Activated CD8-positive, alpha-beta T cell treated with anti-CD3 and anti-CD28 coated beads for 36 hours (primary cell): ENCODE data around the gene PCLAF. TPM values are rescaled to one million over a fixed set of nuclear protein-coding genes. Genes with fewer than 3 reads are reported as not detected.

Experiments
- ATAC-seq: fragments of 200-7000 bp; cut with Tn5 transposase; one replicate; pipeline ENCODE4 v1.10.0; 2021; ENCODE audit warnings: mild to moderate bottlenecking, moderate library complexity
- CTCF ChIA-PET: fragments of 350-600 bp; sonication (Branson Sonifier 250); formaldehyde crosslinking; loops from one replicate; lab custom pipeline; 2021; ENCODE audit warnings: antibody characterized with exemption; lab: Charles Lee
- POLR2A ChIA-PET: fragments of 350-600 bp; sonication (Branson Sonifier 250); formaldehyde crosslinking; loops from one replicate; lab custom pipeline; 2021; ENCODE audit warnings: antibody characterized with exemption; lab: Charles Lee
- DNase-seq: peaks from one replicate; pipeline ENCODE4 v3.0.0-alpha.2; 2020
- H3K27ac Mint-ChIP-seq: one replicate; pipeline ENCODE4 v1.8.0; 2021; ENCODE audit warnings: mild to moderate bottlenecking, mixed read lengths
- H3K27me3 Mint-ChIP-seq: one replicate; pipeline ENCODE4 v1.8.0; 2021; ENCODE audit warnings: mixed read lengths
- H3K36me3 Mint-ChIP-seq: one replicate; pipeline ENCODE4 v1.8.0; 2021; ENCODE audit warnings: low read depth, mixed read lengths
- H3K4me1 Mint-ChIP-seq: one replicate; pipeline ENCODE4 v1.8.0; 2021; ENCODE audit warnings: low read depth, mixed read lengths
- H3K4me3 Mint-ChIP-seq: one replicate; pipeline ENCODE4 v1.8.0; 2021; ENCODE audit warnings: mild to moderate bottlenecking, moderate library complexity, mixed read lengths
- H3K9me3 Mint-ChIP-seq: one replicate; pipeline ENCODE4 v1.8.0; 2021; ENCODE audit warnings: mixed read lengths
- intact Hi-C: fragments of 100-400 bp; cut with micrococcal nuclease; formaldehyde crosslinking; loops from one replicate; pipeline ENCODE4 v1.10.0; 2022
- total RNA-seq, 2 experiments: library from RNA; stranded (reverse); gene quantifications; one replicate each; pipeline ENCODE4 v1.2.3, GENCODE V29; 2021
- TF ChIP-seq, protein P1 (sequence below): fragments of 200-600 bp; IDR thresholded peaks from one replicate; pipeline ENCODE4 v1.8.0; 2022; ENCODE audit warnings: antibody characterized with exemption, mild to moderate bottlenecking

PCLAF gene
- total RNA-seq, 2 experiments from 2014 or later = 109 to 135 TPM

DNA sequence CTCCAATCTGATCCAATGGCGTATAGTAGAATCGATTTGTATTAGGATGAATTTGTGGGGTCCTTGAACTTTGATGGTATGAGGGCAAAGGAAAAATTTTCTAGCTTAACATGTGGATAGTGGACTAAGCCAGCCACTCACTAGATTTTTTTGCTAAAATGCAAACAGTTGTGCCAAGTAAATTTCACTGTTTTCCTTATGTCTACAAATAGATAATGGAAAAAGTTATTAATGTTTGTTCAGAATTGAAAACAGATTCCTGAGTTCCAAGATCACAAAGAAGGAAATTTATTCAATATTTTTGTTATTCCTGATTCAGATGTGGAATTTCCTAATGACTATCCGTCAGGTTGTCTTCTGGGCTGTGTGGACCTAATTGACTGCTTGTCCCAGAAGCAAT, 44.0 kb upstream of the PCLAF start:
- ChIA-PET POLR2A (interaction anchor here (0.8 kb wide), 1 partner anchor 196 kb away, joined by 3 read pairs; no protein-coding TSS in a partner anchor), CTCF (interaction anchor here (1.2 to 1.4 kb wide), 2 partner anchors 226 to 228 kb away, joined by 3 to 5 read pairs; no protein-coding TSS in a partner anchor)
- Mint-ChIP-seq H3K4me3 (no peak overlapping the region), H3K9me3 (no peaks in the 10 kb centered on the region), H3K36me3 (peaks cover 15% of the 10 kb centered on the region), H3K27ac (no peak overlapping the region), H3K4me1 (peaks cover 30% of the 10 kb centered on the region), H3K27me3 (no peaks in the 10 kb centered on the region)
- intact Hi-C loops = no loop called here
- ATAC-seq = no peak
- TF ChIP-seq, protein P1, sequence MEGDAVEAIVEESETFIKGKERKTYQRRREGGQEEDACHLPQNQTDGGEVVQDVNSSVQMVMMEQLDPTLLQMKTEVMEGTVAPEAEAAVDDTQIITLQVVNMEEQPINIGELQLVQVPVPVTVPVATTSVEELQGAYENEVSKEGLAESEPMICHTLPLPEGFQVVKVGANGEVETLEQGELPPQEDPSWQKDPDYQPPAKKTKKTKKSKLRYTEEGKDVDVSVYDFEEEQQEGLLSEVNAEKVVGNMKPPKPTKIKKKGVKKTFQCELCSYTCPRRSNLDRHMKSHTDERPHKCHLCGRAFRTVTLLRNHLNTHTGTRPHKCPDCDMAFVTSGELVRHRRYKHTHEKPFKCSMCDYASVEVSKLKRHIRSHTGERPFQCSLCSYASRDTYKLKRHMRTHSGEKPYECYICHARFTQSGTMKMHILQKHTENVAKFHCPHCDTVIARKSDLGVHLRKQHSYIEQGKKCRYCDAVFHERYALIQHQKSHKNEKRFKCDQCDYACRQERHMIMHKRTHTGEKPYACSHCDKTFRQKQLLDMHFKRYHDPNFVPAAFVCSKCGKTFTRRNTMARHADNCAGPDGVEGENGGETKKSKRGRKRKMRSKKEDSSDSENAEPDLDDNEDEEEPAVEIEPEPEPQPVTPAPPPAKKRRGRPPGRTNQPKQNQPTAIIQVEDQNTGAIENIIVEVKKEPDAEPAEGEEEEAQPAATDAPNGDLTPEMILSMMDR = no peak
- no peak for DNase-seq

DNA sequence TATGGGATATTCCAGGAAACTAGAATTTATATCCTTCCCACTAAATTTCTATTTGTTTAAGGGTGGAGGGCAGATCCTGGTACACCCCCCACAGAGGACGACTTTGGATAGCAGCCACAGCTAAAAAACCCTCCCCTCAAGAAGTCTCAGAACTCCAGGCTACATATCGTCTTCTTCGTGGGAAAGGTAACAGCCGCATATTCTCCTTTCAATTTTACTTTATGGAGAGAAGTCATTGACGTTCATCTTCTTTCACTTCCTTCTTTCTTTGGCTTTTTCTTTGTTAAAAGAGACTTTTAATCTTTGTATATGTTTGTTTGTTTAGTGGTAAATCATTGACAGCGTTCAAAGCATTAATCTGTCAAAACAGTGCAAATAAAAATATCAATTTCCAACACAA, 42.7 kb upstream of the PCLAF start:
- Mint-ChIP-seq H3K4me1 (peaks cover 20% of the 10 kb centered on the region), H3K27ac (no peak overlapping the region), H3K4me3 (no peak overlapping the region), H3K9me3 (no peaks in the 10 kb centered on the region), H3K27me3 (no peaks in the 10 kb centered on the region), H3K36me3 (peaks cover 15% of the 10 kb centered on the region)
- ATAC-seq (no peak), DNase-seq (no peak)
- intact Hi-C loops = no loop called here
- ChIA-PET CTCF (no interaction called here), POLR2A (no interaction called here)
- TF ChIP-seq, protein P1 = no peak

DNA sequence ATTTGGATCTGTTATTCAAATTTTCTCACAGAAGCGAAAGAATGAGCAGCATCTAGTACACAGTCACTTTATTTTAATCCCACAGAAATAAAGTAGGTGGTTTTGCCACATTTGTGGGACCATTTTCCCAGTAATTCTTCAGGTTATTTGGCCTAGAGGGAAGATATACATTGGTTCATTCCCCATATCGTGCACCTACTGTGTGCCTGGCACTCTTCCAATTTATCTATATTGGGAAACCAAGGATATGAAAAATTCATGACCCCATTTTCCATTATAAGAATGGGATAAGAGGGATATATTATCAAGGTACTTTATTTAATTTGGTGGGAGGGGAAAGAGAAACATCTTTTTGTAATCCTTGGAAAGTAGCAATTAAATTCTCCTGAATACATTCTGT, 41.5 kb upstream of the PCLAF start:
- H3K36me3 Mint-ChIP-seq = peaks cover 16% of the 10 kb centered on the region
- H3K9me3 Mint-ChIP-seq = no peaks in the 10 kb centered on the region
- no peaks in the 10 kb centered on the region for H3K27me3 Mint-ChIP-seq
- H3K27ac Mint-ChIP-seq = no peak overlapping the region
- ChIA-PET CTCF (no interaction called here), POLR2A (no interaction called here)
- no peak overlapping the region for H3K4me3 Mint-ChIP-seq
- TF ChIP-seq, protein P1 = no peak
- DNase-seq (no peak), ATAC-seq (no peak)
- intact Hi-C loops = no loop called here
- peaks cover 14% of the 10 kb centered on the region for H3K4me1 Mint-ChIP-seq

DNA sequence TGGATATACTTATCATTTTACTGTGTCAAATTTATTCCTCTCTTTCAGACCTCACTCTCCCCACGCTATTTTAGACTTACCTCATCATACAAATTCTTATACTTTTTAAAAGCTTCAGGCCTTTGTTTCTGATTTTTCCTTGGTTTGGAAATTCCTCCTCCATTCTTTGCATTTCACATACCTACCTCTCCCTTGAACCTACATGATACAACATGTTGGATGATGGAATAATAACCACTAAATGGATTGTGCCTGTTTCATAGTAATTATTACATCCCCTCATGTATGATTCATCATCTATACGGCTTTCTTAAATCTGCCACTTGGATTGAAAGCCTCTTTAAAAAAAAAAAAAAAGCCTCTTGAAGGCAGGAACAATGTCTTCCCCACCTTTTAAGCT, 31.0 kb upstream of the PCLAF start:
- peaks cover 27% of the 10 kb centered on the region for H3K36me3 Mint-ChIP-seq
- peaks cover 2% of the 10 kb centered on the region for H3K4me1 Mint-ChIP-seq
- no peak for ATAC-seq
- intact Hi-C loops = no loop called here
- H3K9me3 Mint-ChIP-seq = no peaks in the 10 kb centered on the region
- no peak for DNase-seq
- H3K27ac Mint-ChIP-seq = no peak overlapping the region
- ChIA-PET POLR2A (no interaction called here), CTCF (interaction anchor here (0.6 to 1.3 kb wide), 2 partner anchors 9 to 15 kb away, joined by 3 read pairs; no protein-coding TSS in a partner anchor)
- TF ChIP-seq, protein P1 = no peak
- no peak overlapping the region for H3K4me3 Mint-ChIP-seq
- no peaks in the 10 kb centered on the region for H3K27me3 Mint-ChIP-seq

DNA sequence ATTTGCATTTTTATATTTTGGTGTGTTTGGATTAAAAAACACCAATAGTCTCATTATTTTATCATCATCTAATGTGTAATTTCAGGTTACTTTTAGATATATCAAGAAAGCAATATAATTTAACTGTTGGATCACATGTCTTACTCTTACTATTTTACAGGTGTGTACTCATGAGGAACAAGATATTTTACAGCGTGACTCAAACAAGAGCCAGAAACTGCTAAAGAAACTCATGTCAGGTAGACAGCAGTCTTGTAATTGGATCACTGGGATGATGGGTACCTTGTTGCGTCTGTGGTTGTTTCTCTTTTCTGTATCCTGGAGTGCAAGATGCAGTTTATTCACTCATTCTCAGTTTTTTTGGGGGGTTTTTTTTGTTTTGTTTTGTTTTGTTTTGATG, 19.3 kb upstream of the PCLAF start:
- TF ChIP-seq, protein P1 = no peak
- Mint-ChIP-seq H3K4me3 (no peak overlapping the region), H3K27ac (no peak overlapping the region), H3K9me3 (no peaks in the 10 kb centered on the region), H3K27me3 (no peaks in the 10 kb centered on the region), H3K36me3 (peaks cover 29% of the 10 kb centered on the region), H3K4me1 (no peaks in the 10 kb centered on the region)
- no peak for ATAC-seq
- CTCF ChIA-PET = no interaction called here
- intact Hi-C loops = no loop called here
- POLR2A ChIA-PET = no interaction called here
- no peak for DNase-seq
